ENCODE data around the gene KCNQ1.

GRCh38 chr11:2730272-2731129, 285.7 kb downstream of the KCNQ1 start:
- TF ChIP-seq TCF4 (CRISPR knock-in tag; IDR thresholded peaks at IDR 0.05; ENCODE audit: borderline replicate concordance) (no peak), ZFP30 (CRISPR knock-in tag; IDR thresholded peaks at IDR 0.05) (no peak)

Measured in SK-N-SH treated with all-trans-retinoic acid at 6 μM for 48 hours (cell line).